GM19043 (cell line): ENCODE measurements around the gene MAGED2.
"Not testable (repeated sequence)": the region's sequence is repeated elsewhere in the genome, so short reads cannot be mapped to it uniquely, and the experiment has no call there.

Source experiments
- ATAC-seq: cut with Tn5 transposase; IDR thresholded peaks from one replicate; pipeline ENCODE4 v1.9.1; 2021; ENCODE audit warnings: low read depth; ENCODE audit not compliant: unreplicated experiment

MAGED2 gene, protein sequence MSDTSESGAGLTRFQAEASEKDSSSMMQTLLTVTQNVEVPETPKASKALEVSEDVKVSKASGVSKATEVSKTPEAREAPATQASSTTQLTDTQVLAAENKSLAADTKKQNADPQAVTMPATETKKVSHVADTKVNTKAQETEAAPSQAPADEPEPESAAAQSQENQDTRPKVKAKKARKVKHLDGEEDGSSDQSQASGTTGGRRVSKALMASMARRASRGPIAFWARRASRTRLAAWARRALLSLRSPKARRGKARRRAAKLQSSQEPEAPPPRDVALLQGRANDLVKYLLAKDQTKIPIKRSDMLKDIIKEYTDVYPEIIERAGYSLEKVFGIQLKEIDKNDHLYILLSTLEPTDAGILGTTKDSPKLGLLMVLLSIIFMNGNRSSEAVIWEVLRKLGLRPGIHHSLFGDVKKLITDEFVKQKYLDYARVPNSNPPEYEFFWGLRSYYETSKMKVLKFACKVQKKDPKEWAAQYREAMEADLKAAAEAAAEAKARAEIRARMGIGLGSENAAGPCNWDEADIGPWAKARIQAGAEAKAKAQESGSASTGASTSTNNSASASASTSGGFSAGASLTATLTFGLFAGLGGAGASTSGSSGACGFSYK

DNA sequence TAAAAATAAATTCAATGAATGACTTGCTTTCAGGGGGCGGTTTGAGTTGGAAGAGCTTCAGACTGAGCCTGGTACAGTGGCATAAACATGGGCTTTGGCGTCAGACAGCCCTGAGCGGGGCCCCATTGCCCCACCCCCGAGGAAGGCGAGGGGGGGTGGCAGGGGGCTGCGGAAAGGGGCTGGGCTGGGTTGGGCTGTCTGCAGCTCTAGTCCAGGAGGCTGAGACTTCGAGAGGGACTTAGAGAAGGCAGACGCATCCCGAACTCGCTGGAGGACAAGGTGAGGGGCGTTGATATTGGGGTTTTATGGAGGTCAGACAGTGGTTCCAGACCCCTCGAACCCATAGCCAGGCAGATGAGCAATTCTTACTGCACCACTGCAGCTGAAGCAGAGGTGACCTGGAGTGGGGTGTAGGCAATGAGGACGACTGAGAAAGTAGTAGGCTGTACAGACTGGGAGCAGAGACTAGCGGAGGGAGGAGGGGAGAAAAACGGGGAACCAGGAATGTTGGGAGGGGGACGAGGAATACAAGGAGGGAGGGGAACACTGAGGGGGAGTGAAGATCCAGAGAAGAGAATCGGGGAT is at the start of gene MAGED2:
TSS of gene MAGED2 (plus strand) at position 222 of the 585 bp plus-strand sequence. CDS start 1,587 bp downstream, outside the sequence.
- ATAC-seq, result no peak

DNA sequence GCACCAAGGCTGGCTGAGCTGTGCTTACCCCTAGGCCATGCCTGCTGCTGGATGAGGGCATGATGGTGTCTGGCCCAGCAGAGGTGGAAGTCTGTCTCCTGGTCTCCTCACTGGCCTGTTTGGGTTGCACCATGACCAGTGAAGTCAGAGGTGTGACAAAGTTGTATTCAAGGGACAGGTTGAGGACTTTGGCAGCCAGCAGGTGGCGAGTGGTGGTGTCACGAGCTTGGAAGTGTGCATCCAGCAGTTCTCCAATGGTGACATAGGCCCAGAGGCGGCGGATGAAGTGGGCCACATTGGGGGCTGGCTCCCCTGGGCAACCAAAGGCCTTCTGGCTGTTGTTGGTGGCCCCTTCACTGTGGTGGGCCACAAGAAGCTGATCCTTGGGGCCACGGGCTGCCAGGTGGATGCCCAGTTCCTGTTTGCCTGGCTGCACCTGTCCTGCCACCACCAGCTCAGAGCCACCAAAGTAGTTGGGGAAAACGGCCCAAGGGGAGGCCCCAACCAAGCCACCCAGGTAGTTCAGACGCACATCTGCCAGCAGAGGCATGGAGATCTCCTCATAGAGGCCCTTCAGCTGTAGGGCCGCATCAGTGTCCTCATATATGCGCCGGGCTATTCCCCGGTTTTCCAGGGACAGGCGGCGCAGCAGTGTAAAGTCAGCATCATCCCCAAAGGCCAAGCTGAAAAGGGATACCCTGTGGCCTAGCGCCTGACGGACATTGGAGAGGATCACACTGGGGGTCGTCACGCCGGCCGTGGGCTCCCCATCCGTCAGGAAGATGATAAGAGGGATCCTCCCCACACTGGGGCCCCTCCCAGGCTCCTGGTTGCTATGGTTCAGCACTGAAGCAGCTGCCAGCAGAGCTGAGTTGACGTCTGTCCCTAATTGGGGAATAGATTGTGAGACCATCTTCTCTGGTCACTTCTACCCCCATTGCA is 49.2 kb upstream of the MAGED2 start:
- no peak for ATAC-seq

DNA sequence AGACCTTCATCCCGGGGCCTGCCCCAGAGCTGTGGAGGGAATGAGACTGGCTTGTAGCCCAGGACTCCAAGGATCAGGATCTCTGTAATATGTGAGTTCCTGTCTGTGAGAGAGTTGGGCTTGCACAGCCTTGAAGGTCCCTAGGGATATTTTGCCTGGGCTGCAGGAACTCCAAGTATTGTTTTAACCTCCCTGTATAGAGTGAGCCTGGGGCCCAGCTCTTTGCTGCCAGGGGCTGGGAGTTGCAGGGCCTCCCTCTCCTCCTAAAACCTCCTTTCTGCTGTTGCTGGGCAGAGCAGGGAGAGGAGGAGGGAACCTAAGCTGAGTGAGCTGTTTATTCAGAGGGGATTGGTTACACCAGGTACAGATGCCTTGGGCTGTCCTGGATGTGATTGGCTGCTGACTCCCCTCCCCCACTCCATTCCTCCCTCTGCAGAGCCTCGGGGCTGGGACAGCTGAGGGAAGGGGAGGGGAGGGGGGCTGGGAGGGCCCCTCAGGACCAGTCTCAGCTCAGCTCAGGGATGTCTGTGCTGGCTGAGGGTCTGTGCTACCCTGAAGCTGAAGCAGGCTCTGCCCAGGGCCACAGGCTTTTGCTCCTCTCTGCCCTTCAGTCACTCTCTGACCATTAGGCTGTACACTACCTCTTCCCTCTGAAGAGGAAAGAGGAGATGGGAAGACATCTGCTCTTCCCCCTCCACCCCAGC is 33.0 kb upstream of the MAGED2 start:
- ATAC-seq, result not testable (repeated sequence)

DNA sequence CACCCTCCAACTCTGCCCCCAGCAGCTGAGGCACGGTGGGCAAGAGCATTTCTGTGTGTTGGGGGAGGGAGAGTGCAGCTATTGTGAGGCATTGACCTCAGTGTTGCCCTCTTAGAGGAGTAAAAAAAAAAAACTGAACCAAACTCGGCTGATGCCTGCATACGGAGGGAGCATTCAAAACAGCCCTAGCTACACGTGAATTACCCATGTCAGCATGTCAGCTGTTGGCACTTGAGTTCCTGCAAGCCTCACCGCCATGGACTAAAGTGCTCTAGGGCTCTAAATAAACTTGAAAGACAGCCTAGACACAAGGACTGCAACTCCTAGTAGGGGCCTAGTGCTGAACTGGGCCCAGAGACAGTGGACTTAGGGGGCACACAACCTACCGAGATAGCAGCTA is 31.5 kb upstream of the MAGED2 start:
- no peak for ATAC-seq

DNA sequence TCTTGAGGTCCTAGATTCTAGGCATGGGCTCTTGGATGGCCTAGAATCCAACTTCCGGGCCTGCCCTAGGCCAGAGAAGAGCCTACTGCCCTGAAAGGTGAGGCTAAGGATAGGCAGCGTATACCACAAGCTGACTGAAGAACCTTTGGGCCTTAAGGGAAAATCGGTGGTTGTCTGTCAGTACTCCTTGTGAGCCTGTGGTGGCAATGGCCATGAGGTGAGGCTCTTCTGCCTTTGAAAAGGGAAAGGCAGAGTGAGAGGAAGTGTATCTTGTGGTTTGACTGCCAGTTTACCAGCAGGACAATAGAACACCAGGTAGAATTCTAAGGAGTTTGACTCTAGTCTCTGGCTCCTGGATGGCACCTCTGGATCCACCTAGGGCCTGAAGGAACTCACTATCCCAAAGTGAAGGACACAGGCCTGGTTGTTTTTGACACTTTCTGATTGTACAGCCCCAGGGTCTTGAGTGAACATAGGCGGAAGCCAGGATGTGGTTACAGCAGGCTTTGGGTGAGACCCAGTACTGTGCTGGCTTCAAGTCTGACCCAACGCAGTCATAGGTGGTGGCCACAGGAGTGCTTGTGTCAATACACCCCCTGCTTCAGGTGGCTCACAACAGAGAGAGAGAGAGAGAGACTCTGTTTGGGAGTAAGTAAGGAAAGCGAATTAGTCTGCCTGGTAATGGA is 30.4 kb upstream of the MAGED2 start:
- ATAC-seq, result no peak

DNA sequence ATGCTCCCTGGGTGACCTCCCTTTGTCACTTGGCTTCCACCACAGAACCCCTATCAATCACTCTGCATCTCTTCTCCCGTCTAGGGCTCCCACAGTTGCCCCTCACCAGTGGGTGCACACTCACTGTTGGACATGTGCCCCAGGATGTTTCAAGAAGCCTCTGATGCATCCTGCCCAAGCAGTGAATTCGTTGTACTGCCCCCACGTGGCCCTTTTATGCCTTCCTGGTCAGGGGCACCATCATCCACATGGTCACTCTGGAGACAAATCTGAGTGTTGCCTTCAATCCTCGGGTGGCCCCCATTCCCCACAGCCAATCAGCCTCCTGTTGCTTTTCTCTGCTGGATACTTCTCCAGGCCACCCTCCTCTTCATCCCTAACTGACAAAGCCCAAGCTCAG is 21.6 kb upstream of the MAGED2 start:
- no peak for ATAC-seq

DNA sequence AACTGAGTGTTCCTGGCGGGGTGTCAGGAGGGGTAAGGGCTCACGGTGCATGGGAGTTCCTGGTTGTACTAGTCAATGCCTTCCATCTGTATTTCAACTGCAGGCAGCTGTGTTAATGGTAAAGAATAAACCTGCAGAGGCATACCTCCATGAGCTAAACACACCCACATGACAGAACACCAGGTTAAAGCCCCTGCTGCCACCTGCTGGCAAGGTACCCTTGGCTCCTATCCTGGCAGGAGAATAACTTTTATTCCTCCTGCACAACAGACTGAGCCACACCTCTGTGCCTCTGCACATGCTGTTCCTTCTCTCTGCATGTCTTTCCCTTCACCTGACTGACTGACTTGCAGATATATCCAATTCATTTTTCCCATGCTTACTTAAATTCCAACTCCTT is 20.6 kb upstream of the MAGED2 start:
- ATAC-seq, result no peak

DNA sequence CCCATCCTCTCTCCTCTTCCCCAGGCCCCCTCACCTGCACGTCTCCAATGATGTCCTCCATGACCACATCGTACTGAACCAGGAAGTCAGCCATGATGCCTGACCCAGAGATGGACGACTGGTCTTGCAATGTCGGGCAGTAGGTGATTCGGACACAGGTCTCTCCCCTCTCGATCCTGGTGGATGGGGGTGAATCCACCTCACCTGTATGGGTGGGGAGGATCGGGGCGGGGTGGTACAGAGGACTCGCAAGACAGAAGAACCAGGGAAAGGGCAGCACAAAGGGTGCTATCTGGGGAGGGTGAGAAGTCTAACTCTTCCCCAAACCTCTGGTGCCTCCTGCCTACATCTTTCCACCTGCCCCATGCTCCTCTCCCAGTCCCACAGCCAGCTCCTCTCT is 19.1 kb upstream of the MAGED2 start:
- no peak for ATAC-seq

DNA sequence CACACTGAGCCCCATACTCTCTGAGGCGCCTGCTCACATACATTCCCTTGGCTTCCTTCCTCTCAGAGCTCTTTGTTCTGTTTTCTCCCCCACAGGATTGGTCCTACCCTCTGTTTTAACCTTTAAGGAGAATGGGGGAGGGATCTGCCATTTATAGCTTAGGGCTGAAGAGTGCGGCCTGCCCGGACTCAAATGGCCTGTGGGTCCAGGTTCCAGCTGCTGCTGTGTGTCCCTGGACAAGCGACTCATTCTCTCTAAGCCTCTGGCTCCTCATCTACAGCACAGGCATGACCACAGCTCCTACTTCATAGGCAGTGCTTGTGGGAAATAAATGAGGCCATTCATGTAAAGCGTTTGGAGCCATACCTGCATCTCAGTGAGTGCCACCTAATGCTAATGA is 18.1 kb upstream of the MAGED2 start:
- not testable (repeated sequence) for ATAC-seq

DNA sequence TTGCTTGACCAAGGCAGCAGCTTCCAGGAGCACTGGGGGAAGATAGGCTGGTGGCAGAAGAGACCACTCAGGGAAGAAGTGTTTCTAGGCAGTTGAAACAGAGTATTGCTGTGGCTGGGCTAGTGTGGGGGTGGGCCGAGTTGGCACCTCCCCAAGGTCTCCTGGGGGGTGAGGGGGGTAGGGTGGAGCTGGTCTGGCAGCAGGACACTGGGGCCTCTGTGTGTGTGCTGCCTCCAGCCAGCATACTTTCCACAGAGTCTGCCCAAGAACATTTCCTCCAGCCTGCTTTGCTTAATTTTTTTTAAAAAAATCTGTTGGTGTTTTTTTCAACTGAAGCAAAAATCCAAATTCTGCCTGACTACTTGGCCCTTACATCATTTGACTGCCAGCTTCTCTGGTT is 13.5 kb upstream of the MAGED2 start:
- ATAC-seq, result no peak

DNA sequence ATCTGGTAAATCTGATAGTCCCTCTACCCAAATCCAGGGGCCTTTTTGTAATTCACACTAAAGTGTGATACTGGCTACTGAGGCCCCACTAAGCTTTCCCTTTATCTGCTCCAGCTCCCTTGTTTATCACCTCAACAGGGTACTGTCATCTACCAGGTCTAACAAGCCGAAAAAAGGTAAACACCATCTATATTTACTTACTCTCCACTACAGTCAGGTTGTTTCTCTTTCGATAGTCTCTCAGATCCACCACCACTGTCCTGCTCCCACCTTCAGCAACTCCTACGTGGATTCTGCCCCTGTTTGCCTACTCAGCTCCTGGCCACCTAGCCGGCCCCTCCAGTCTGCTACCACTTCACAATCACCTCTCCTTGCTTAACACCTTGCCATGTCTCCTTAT is 12.8 kb upstream of the MAGED2 start:
- ATAC-seq, result no peak

DNA sequence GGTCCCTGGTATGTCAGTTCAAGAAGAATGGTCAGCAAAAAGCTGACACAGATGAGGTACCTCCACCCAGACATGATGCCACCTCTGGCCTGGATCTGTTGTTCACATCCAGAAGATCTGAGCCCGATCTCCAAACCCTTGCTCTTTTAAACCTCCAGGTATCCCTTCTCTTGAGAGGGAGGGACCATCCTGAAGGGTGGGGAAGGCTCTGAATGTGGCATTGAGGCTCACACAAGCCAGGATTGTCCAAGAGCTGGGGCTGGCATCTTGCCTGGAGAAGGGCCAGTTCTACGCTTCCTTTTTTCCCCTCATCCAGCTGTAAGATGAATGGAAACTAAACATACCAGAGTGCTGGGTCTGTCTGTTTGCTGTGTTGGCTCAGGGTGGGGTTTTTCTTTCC is 9.4 kb upstream of the MAGED2 start, which contains the start of gene ITIH6:
TSS of gene ITIH6 (minus strand) at position 119 of the 400 bp plus-strand sequence. CDS start at position 74, 45 bp downstream.
- no peak for ATAC-seq

DNA sequence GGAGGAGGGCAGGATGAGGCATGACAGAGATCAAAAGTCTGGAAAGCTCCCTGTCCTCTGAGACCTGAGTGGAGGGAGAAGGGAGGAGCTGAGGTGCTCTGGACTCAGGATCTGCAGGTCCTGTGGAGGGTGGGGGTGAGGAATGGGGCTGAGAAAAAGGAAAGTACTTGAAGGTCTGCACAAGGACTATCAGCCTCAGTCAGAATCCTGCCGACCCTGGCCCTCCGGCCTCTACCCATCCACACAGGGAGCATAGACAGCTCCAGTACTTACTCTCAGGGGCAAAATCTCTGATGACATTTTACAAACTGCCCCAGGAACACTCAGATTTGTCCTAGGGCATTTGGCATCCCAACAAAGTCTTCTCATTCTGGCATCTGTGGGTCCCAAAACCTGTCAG is 8.5 kb upstream of the MAGED2 start:
- ATAC-seq, result no peak

DNA sequence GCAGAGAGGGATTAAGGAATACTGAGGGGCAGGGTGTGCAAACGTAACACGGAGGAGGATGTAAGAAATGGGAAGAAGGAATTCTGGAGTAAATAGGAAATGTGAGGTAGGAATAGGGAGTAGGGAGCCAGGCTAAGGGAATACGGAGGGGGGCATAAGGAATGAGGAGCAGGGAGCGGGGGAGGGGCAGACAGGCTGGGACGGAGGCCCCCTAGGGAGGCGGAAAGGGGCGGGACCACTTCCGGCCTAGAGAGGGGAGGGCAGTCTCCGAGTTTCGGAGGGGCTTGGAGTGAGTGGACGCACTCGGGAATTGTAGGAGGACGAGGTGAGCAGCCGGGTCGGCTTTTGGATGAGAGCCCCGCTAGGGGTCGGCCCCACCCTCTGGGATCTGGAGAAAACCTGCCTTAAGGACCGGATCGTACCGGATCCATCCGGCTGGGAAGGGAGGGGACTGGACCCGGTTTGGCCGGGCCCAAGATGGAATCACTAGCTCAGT is 612 bp downstream of the MAGED2 start:
- no peak for ATAC-seq

DNA sequence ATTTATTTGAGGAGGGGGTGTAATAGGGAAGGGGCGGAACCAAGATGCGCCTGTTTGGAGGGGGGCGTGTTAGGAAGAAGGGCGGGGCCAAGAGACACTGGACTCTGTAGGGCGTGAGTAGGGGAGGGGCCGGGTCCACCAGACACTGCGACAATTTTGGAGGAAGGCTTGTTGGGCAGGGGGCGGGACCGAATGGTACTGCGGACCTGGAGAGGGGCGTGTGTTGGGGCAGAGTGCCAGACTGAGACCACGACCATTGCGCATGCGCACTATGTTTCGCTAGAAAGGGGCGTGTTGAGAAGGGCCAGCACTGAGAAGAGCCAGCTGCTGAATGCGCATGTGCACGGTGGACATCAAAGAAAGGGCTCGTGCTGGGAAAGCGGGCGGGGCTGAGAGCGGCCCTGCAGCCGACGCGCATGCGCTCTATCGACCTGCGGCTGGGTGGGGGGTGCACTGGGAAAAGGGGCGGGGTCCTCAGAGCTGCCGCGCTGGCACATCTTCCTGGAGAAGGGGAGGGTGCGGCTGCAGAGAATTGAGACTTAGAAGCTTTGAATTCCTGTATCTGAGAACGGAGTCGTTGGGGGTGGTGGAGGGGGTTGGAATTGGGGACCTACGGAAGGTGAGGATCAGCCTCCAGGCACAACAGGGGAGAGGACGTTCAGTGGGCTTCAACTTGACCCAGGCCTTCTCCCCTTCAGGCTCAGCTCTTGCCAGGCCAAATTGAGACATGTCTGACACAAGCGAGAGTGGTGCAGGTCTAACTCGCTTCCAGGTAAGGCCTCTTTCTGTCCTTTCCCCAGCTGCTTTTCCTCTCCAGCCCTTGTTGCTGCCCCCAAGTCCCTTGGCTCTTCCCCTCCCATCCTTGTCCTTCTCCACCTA is 1.3 kb downstream of the MAGED2 start:
- ATAC-seq, result peak; percentile 85

DNA sequence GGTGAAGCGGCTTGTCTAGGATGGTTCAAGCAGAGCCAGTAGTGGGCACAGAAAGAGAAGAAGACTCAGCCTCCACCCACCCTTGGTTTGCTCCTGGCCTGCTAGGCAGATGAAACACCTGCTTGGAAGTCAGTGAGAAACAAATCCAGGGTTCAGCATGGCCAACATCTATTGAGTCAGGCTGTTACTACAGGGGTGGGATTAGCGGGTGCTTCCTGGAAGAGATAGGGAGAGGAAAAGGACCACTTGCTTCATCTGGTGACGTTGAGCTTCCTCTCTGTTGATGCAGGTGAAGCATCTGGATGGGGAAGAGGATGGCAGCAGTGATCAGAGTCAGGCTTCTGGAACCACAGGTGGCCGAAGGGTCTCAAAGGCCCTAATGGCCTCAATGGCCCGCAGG is 3.0 kb downstream of the MAGED2 start:
- no peak for ATAC-seq

DNA sequence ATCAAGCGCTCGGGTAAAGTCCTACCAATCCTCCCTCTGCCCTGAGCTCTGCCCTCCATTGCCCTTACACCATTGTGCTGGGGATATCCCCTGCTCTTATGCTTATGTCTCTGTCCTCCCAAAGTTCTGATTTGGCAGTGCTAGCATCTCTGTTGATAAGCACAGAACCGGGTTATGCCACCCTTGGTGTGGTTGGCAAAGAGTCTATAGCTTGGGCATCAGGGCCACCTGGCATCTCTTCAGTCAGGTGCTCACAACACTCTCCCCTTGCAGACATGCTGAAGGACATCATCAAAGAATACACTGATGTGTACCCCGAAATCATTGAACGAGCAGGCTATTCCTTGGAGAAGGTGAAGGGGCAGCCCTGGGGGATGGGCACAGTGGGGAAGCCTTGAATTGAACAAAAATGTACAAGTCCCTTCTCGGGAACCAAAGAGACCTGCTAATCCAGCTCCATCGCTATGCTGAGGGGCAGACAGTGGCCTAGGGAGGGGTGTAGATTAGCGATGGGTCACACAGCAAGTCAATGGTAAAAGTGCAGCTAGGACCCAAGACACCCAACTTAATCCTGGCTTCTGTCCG is 3.8 kb downstream of the MAGED2 start:
- ATAC-seq, result no peak

DNA sequence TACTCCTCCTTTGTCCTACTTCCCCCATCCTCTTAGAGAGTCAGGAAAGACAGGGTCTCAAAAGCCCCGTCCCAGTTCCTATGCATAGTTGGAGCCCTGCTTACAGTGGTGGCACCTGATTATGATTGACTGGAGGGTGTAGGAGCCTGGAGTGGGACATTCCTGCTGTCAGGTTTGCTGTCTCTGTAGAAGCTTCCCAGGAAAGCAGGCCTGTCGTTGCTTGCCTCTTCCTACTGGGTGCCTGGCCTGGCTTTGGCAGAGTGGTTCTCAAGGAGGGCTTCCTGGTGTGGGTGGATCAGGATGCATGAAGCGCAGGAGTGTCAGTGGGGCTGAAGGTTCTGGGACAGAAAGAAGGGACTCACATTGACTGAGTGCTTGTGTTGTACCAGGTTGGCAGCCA is 4.8 kb downstream of the MAGED2 start:
- ATAC-seq, result no peak
